GM21381 (cell line): ENCODE measurements around the gene WDR76.

Experiments used
- ATAC-seq: cut with Tn5 transposase; IDR thresholded peaks from one replicate; pipeline ENCODE4 v1.9.1; 2021; ENCODE audit warnings: mild to moderate bottlenecking, moderate library complexity; ENCODE audit not compliant: unreplicated experiment

WDR76 gene

DNA sequence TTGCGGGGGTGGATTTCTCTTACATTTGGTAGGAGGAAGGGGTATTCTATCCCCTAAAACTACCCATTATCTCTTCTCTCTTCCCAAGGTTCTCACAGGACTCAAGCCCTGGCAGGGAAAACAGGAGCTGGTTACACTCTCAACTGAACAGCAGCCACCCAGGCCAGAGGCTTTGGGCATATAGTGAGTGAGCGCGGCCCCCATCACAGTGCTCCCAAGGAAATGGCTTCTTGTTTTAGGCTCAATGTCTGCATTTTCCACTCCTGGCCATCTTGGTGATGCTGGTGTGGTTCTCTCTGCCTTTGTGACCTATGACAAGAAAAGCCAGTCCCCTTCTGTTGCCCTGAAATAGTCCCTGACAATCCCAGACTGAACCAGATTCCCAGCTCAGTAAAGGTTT is 50.1 kb downstream of the WDR76 start:
- ATAC-seq = no peak

DNA sequence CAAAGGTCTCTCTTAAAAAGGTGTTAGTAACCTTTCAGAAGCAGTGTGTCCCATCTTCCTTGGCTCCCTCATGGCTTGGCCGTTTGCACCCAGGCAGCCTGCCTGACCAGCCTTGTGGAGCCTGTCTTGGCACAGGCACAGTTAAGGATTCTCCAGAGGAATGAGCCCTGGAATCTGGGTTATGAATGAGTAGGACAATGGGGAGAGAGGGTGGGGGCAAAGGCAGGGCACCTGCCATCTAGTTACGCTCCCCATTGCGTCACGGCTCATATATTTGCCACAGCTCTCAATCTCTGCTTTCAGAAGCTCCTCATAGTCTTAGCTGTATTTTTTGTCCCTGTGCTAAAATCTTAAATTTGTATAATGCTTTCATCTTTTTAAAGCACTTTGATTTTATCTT is 50.6 kb downstream of the WDR76 start:
- ATAC-seq = no peak

DNA sequence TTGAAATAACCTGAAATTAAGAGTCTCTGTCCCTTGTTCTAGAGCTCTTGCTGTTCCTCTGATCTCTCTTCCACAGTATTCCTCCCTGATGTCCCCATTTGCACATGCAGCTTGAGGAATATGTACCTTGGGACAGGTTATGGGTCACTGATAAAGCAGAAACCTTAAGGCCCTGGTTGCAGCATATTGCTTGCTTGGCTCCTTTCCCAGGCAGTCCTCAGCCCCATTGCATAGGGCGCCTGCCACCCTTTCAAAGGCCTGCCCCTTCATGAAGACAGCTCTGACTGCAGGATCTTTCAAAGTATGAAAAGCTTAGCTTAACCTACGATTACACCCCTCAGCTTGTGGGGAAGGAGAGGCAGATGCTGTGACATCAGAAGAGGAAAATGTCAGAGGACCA is 51.6 kb downstream of the WDR76 start:
- ATAC-seq = no peak

DNA sequence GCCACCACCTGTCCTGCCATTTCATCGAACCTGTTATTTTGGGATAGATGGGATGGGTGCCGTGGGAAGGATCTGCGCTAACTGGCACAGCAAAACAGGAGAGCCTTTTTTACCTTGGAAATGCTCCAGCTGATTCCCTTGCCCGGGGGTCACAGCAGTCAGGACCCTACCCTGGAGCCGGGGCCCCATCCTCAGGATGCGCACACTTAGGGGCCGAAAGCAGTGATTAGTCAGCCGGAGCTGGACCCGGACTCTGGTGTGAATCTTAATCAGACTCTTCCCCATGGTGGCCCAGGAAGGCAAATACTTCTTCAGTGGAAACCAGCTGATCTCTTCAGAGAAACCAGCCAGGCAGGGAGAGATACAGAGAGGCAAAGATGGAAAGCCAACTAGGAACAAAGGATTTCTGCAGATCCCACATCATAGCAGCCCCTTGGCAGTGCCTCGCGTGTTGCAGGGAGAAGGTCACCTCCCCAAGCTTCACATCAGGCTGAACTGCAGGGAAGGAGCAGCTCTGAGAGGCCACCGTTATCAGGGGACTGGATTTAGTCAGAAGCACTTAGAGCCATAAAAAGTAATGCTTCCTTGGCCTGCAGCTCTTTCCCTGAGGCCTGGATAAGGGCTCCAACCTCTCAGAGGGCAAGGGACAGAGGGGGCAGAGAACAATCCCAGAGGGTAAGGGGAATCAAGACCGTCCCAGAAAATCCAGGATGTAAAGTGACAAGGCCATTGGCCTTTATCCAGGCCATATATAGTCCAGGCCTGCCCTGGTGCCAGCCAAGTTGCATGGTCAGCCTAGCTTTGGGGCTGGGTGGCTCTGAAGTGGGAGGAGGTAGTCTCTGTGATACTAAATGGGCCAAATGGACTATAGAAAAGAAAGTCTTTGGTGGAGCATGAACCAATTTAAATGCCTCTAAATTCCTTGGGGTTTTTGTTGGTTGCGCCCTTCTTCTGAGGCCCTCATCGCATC is 52.9 kb downstream of the WDR76 start:
- no peak for ATAC-seq

DNA sequence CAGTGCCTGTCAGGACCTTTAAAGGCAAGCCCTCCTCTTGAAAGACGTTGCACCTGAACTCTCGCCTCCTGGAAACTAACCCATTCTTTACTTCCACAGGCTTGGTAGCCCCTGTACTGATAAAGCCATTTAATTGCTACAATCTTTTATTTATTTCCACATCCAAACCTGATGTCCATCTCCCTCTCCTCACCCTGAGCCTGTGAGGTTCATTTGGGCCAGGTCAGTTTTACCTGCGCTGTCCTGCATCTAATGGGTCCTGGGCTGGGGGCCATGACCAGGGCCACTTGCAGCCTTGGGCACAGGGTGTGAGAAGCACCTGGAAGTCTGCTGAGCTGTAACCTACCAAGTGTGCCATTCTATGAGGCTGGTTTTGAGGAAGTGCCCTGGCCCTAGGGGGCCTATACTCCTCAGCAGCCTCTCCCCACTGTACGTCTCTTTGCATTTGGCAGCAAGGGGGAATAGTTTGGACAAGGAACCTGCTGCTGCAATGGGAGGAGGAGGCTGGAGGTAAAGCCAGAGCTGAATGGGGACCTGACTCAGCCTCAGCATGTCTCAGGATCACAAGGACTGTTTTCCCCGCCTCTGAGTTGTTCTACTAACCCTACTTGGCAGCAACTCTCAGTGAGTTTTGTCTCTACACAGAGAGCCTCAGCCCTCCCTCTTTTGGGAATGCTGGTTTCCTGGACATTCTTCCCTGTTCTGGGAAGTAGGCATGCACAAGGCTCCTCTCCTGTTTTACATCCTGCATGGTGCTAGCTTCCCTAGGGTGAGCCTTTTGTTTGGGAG is 53.8 kb downstream of the WDR76 start:
- no peak for ATAC-seq

DNA sequence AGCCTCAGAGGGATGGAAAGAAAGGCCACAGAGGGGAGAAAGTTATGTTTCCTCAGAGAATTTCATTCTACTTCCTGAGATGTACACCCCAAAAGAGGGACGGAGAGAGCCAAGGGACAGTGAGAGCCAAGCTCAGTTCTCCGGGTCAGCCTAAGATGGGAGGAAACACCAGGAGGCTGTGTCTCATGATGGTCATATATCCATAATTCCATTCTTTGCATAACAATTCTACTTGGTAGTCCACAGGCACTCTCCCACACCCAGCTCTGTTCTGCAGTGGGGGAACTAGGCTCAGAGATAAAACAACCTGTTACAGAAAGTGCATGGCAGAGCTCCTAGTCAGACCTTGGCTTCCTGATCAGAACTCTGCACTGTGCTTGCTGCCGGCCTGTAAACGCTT is 54.4 kb downstream of the WDR76 start:
- ATAC-seq = no peak

DNA sequence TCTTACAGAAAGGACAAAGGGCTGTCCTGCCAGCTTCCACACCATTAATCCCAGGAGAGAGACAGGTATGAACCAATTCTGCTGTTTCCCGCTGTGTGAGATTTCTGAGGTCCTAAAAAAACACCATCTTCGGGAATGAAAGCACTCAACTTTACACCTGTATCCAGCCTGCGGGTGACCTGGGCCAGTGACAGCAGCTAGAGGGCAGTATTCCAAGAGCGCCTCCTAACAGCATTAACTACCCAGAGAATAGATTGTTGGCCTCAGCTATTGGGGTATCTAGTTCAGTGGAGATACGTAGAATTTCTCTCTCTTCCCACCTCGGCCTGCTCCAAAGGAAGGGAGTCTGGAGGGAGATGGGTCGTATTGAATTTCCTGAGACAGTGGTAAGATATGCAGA is 55.1 kb downstream of the WDR76 start:
- no peak for ATAC-seq

DNA sequence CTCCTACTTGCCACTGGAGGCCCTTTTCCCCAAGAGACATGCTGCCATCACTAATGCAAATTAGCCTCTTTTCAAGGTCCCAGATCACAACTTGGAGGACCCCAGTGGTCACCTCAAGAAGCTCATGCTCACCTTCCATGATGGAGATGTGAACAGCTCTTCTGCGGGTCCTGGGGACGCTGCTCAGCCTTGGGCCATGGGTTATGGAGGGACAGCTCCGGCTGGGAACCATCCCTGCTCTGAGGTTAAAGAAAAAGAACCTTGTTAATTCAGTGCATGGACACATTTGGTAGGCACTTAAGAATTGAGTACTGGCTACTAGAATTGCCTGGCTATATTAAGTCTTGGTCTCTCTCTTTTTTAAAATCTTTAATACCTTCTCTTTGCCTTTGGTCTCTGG is 56.8 kb downstream of the WDR76 start:
- no peak for ATAC-seq

DNA sequence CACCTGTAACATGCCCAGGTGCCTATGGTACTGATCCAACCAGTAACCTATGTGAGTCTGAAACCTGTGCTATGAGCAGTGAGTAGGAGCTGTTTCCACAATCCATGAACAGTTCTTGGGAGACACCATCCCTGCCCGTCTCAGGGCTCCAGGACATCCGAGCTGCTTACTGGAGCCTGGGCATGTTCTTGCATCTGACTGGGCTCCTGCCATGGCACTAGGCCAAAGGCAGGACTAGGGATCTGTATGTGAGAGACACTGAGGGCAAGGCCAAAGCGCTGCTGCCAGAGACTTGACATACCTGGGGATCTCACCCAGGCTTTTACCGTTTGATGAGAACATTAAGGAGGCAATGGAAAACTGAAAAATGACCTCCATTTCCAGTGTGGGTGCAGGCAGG is 59.8 kb downstream of the WDR76 start:
- no peak for ATAC-seq

DNA sequence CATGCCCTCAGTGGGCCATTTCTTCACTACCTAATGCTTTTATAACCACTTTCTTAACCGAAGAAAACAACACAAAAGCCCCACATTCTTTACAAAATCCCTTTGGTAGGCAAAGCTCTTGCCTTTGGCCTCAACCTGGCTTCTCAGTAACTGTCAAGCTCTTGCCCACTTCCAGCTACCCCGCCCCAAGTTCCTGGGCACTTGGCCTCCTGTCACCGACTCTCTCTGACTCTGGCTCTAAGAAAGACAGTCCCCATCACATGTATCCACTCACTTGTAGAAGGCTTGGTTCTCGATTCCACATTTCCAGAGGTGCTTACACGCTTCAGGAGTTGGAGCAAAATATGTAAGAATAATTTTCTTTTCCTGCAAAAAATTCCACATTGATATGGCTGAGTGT is 61.1 kb downstream of the WDR76 start:
- ATAC-seq = no peak

DNA sequence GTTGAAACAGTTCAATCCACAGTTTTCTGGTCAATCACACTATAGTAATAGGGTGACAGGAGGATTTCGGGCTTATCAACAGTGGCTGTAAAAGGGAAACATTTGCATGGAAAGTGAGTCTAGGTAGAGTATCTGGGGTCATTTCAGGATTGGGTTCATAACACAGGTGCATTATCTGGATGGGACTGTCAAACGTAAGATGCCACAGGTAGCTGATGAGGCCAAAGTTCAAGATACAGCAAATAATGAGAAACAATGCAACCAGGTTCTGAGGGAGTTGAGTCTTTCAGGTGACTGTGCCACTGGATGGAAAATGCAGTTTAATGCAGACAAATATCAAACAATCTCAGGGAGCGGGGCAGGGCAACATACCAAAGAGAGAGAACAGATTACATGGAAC is 62.2 kb downstream of the WDR76 start:
- ATAC-seq = no peak

DNA sequence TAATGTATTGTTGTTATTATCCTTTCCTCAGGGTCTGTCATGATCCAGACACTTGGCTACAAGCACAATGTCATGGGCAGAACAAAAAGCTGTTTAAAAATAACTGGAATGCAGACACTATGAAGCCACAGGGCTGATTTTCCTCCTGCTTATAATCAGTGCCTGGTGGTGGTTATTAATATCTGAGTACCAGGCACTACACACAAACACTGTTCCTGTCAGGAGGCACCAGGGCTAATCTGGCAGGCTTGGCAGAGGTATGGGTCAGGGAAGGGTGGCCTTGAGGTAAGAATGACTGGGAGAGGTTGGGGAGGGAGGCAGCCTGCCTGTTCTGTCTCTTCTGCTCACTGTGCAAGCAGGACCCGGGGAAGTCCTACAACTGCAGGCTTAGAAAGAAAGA is 67.2 kb downstream of the WDR76 start:
- ATAC-seq = no peak

DNA sequence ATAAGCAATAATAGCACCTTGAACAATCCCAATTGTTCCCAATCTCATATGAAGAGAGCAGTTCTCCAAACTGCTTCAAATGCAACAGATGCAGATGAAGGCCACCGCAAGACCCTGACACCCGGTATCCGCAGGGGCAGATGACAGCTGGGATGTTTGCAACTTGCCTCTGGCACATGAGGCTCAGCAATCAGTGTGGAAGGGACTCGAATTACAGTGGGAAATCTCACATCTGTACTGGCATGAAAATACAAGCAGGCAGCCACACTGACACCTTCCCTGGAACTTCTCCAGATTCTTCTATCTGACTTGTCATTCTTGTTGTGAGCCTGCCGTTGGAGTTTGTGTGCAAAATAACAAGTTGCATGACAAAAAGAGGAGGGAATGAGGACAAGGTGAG is 68.8 kb downstream of the WDR76 start:
- ATAC-seq = no peak

DNA sequence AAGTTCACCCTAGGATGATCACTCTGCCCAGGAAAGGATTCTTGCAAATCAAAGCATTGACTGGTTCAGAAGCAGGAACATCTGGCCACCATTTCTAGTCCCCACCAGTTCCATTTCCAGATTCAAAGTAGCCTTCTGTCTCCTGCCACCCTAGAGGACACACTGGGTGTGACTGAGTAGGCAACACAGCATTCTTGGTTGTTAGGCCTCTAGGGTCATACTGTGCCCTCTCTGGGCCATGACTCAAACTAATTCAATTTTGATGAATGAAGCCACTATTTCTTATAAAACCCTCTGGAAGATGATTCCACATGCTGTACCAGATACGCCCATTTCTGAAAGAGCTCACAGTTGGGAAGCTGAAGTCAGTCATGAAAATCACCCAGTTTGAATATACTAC is 69.7 kb downstream of the WDR76 start:
- no peak for ATAC-seq

DNA sequence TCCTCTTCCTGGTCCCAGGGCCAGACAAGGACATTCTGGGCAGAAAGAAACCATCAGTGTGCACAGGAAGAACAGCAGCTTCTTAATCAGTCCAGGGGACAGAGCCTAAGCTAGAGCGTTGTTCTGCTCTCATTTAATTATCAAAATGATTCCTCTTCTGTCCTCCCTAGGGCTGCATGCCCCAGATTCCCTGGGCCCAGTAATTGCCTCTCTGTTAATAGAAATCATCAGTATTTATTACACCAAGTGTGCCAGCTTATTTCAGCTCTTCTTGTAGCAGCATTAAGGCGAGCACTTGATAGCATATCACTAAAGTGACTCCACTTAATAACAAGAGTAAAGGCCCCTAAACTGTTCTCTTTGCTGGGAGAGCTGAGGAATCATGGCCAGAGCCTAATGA is 72.1 kb downstream of the WDR76 start:
- ATAC-seq = no peak

DNA sequence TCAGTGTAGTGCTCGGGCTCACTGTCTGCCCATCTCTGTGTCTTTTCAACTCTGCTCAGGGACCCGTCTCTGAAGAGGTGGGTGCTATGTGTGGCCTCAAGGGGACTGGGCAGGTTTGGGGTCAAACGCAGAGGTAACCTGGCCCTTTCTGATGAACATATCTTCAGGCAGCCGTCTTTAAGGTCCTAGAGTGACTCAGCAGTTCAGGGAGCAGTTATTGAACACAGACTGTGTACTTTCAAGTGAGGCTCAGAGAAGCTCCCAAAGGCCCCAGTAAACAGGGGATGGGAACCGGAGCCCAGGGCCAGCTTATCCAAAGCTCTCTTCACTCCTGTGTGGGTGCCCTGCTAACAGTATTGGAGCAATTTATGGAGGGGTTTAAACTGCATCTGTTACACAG is 73.1 kb downstream of the WDR76 start:
- ATAC-seq = no peak

DNA sequence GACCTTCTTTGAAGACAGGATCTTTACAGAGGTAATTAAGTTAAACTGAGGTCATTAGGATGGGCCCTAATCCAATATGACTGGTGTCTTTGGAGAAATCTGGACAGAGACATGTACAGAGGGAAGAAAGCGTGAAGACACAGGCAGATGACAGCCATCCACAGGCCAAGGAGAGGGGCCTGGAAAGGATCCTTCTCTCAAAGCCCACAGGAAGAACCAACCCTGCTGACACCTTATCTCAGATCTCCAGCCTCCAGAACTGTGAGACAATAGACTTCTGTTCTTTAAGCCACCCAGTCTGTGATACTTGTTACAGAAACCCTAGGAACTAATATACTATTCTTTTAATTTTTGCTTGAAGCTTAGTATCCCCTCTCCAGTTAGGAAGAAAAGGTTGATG is 74.2 kb downstream of the WDR76 start:
- no peak for ATAC-seq

DNA sequence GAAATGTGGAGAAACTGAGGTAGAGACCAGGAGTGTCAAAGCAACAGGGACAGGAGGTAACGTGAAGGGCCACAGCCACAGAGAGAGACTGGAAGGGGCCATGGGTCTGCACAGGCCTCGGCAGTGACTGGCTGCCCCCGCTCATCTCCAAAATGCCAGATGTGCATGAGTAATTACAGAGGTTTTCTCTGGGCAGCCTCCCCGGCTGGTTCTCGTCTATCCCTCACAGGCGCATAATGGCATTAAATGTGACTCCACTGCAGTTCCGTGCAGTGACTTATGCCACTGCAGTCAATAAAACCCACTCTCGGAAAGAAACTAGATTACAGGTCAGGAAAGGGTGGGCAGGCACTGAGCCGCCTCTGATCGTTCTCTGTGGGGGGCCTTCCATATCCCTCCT is 74.7 kb downstream of the WDR76 start:
- no peak for ATAC-seq

DNA sequence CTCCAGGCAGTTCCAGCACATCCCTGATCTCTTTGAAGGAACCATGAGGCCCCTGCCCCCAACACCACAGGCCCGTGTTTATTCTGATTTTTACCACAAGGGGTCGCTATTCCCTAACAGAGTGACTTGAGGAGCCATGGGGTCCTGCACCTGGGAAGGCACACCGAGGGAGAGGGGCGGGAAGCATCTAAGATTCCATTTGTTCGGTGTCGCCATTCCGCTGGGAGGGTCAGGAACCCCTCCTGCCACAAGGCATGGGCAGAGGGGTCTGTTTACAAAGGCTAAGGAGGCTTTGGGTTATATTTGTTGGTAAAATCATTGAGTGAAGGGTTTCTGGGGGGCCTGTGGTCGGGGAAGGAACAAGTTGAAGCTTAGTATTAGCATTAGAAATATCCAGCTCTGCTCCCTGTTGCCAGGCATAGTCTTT is 77.1 kb downstream of the WDR76 start:
- no peak for ATAC-seq

DNA sequence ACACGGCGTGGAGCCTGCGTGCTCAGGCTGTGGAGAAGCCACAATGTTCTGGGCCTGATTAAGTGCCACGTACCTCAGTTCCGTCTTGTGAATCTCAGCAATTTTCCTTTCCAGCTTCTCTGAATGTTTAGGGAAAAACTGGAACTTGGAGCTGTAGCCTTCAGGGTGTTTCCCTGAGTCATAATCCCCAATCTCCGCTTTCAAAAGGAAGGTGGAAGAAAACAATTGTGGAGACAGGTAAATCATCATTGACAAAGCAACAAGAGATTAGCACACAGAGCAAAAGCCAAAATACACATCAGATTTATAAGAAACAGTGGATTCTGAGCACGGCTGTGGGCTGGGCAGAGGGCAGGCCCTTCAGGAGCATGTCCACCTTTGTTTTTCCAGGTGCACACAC is 79.0 kb downstream of the WDR76 start:
- ATAC-seq = no peak

DNA sequence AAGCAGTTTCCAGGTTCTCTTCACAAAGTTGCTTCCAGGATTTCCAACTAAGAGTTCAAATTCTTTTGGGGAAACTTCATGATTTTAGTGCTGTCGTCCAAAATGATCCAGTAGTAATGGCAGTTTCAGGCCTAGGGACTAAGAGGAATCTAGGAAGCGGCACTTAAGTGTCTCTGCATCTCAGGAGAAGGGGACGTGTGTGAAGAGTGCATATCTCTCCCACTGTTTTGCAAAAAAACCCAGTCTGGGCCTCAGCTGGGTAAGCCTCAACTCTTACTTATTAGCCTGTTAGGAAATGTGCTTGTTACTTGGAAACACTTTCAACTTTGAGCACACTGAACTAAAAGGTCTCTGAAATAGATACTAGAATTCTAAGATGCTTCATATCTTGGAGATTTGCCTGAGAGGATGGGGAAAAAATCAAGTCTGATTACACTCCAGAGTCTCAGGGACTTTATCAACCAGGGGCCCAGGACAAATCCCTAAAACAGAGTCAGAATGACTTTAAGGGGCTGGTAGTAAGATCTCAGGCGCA is 81.8 kb downstream of the WDR76 start:
- no peak for ATAC-seq

DNA sequence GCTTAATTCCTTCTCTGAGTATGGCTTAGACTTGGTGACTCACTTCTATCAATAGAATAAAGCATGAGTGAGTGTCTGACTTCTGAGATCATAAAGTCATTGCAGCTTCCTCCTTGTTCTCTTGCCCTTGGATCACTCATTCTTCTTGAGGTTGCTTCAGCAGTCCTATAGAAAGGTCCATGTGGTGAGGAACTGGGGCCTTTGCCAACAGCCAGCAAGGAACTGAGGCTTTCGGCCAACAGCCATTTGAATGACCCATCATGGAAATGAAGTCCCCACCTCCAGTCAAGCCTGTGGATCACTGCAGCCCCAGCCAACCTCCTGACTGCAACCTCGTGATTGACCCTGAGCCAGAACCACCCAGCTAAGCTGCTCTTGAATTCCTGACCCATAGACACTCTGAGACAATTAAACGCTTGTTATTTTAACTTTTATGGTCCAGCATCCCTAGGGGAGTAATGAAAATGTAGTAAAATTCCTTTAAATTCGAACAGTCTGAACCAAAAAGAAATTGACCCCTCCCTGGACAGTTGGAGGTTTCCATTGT is 84.5 kb downstream of the WDR76 start:
- no peak for ATAC-seq
